GM18868 (cell line): ENCODE measurements around the gene HINFP.

Experiments
- ATAC-seq: cut with Tn5 transposase; IDR thresholded peaks from one replicate; pipeline ENCODE4 v1.9.1; 2021; ENCODE audit warnings: mild to moderate bottlenecking, moderate library complexity; ENCODE audit not compliant: unreplicated experiment

HINFP gene

GRCh38 chr11:119121008-119121810, at the start of gene HINFP:
HINFP (plus strand) TSS chr11:119121580; CDS start chr11:119126945, 5,365 bp downstream.
- peak; percentile 95 for ATAC-seq

GRCh38 chr11:119077839-119078238, 43.5 kb upstream of the HINFP start:
- ATAC-seq = no peak

GRCh38 chr11:119078675-119079420, 42.5 kb upstream of the HINFP start:
- ATAC-seq = no peak

GRCh38 chr11:119081682-119082260, 39.6 kb upstream of the HINFP start:
- no peak for ATAC-seq

- peak; percentile 91 for ATAC-seq
Measured at GRCh38 chr11:119084663-119085436, 36.5 kb upstream of the HINFP start, which contains the start of gene HMBS. HMBS (plus strand) TSS chr11:119084881; CDS start chr11:119085034, 153 bp downstream.

GRCh38 chr11:119085437-119085847, 35.9 kb upstream of the HINFP start:
- ATAC-seq = no peak

- ATAC-seq = no peak
Measured at GRCh38 chr11:119087123-119087522, 34.3 kb upstream of the HINFP start.

- no peak for ATAC-seq
Measured at GRCh38 chr11:119087747-119088241, 33.6 kb upstream of the HINFP start.

- no peak for ATAC-seq
Measured at GRCh38 chr11:119088406-119088805, 33.0 kb upstream of the HINFP start.

GRCh38 chr11:119089319-119089718, 32.1 kb upstream of the HINFP start:
- no peak for ATAC-seq

- ATAC-seq = no peak
Measured at GRCh38 chr11:119091178-119091577, 30.2 kb upstream of the HINFP start.

GRCh38 chr11:119091966-119092879, 29.2 kb upstream of the HINFP start:
- ATAC-seq = no peak

GRCh38 chr11:119092880-119093842, 28.2 kb upstream of the HINFP start:
- ATAC-seq = no peak

GRCh38 chr11:119093942-119094815, 27.2 kb upstream of the HINFP start:
- peak; percentile 2 for ATAC-seq

GRCh38 chr11:119094816-119095065, 26.6 kb upstream of the HINFP start:
- peak; percentile 41 for ATAC-seq

- ATAC-seq = peak; percentile 83
Measured at GRCh38 chr11:119095066-119095880, 26.1 kb upstream of the HINFP start.

GRCh38 chr11:119099711-119100110, 21.7 kb upstream of the HINFP start:
- ATAC-seq = no peak
